K562 (cell line): ENCODE results near the gene DOP1A. TPM values are rescaled to one million over a fixed set of nuclear protein-coding genes. Genes with fewer than 3 reads are reported as not detected.

ENCODE experiments used
- ATAC-seq: fragments of 200-7000 bp; cut with Tn5 transposase; 3 replicates; pipeline ENCODE4 v1.9.1; 2020; ENCODE audit warnings: moderate library complexity
- BruUV-seq: library from RNA; stranded (reverse); fragments of 400-500 nt; replicated peaks from 2 replicates; lab custom pipeline; 2021; lab: Mats Ljungman, UMichigan
- CTCF ChIA-PET: fragments of 300-600 bp; formaldehyde crosslinking; extraction: SDS; loops from one replicate; lab custom pipeline; 2021; ENCODE audit warnings: low intra/inter-chr PET ratio; lab: Yijun Ruan, JAX
- POLR2A ChIA-PET: fragments of 300-600, 350-650 bp; sonication (Branson Sonifier 250); formaldehyde crosslinking; extraction: SDS; loops from one replicate; lab custom pipeline; 2021; ENCODE audit warnings: antibody characterized with exemption, inconsistent platforms; lab: Yijun Ruan, JAX
- DNase-seq, 4 experiments: peaks; one replicate each; pipeline versions ENCODE4 v3.0.0 to v3.0.0-alpha.2; 2011 to 2018; ENCODE audit warnings: low spot score in 3 of 4, mixed read lengths in 3 of 4; ENCODE audit errors: extremely low read depth in 1 of 4
- FAIRE-seq: peaks from 2 replicates; lab custom pipeline; 2011; peaks lifted over from hg19 to GRCh38; lab: Jason Lieb, UNC
- H2AFZ ChIP-seq: 2 replicates; pipeline ENCODE4 v1.6.0; 2011; ENCODE audit warnings: low read depth, low read length, control low read depth, inconsistent platforms
- H3K27ac ChIP-seq: fragments of 200-600 bp; 3 replicates; pipeline ENCODE4 v1.8.0; 2011; ENCODE audit warnings: low read depth, mild to moderate bottlenecking, control low read depth, inconsistent platforms, low read length, moderate library complexity, mixed read lengths; ENCODE audit errors: extremely low read depth
- H3K27me3 ChIP-seq, 2 experiments: fragments of 300-600 bp in 1 of 2; 2 replicates in 1 of 2; 3 replicates in 1 of 2; pipeline versions ENCODE4 v1.6.0 to v1.8.0; 2011; ENCODE audit warnings: inconsistent platforms in 2 of 2, low read length in 2 of 2, mild to moderate bottlenecking in 1 of 2, mixed read lengths in 1 of 2, moderate library complexity in 1 of 2; ENCODE audit not compliant: control insufficient read depth in 2 of 2, insufficient read depth in 2 of 2
- H3K36me3 ChIP-seq: fragments of 300-600 bp; 3 replicates; pipeline ENCODE4 v1.8.0; 2011; ENCODE audit warnings: mild to moderate bottlenecking, low read length, inconsistent platforms; ENCODE audit not compliant: control insufficient read depth, insufficient read depth
- H3K4me1 ChIP-seq, 2 experiments: fragments of 200-600 bp in 1 of 2; replicated peaks in 1 of 2; 2 replicates in 1 of 2; 3 replicates in 1 of 2; pipeline versions ENCODE4 v1.5.1 to v1.8.0; 2011; ENCODE audit warnings: inconsistent platforms in 2 of 2, low read length in 2 of 2, mild to moderate bottlenecking in 1 of 2, mixed read lengths in 1 of 2, moderate library complexity in 1 of 2; ENCODE audit not compliant: control insufficient read depth in 2 of 2, insufficient read depth in 2 of 2
- H3K4me2 ChIP-seq: 2 replicates; pipeline ENCODE4 v1.6.1; 2011; ENCODE audit warnings: low read length, control low read depth, inconsistent platforms, mixed read lengths; ENCODE audit not compliant: insufficient read depth
- H3K4me3 ChIP-seq: fragments of 200-600 bp; sonication (generic), shearing (Covaris generic); 2 replicates; pipeline ENCODE4 v1.5.1; 2016; ENCODE audit warnings: control low read depth, inconsistent platforms
- H3K79me2 ChIP-seq: fragments of 200-600 bp; 3 replicates; pipeline ENCODE4 v1.8.0; 2011; ENCODE audit warnings: low read length, inconsistent platforms; ENCODE audit not compliant: control insufficient read depth, insufficient read depth
- H3K9ac ChIP-seq, 2 experiments: 2 replicates each; pipeline versions ENCODE4 v1.6.0 to v1.6.1; 2011; ENCODE audit warnings: low read depth in 2 of 2, low read length in 2 of 2, control low read depth in 1 of 2, inconsistent platforms in 1 of 2, mild to moderate bottlenecking in 1 of 2, mixed read lengths in 1 of 2; ENCODE audit not compliant: insufficient read depth in 1 of 2
- H3K9me1 ChIP-seq: one replicate; pipeline ENCODE4 v1.6.0; 2011; ENCODE audit warnings: inconsistent platforms, mild to moderate bottlenecking, low read length, moderate library complexity; ENCODE audit not compliant: control insufficient read depth, insufficient read depth
- H3K9me3 ChIP-seq: replicated peaks from 2 replicates; pipeline ENCODE4 v1.5.1; 2011; ENCODE audit warnings: low read depth, low read length, inconsistent platforms; ENCODE audit not compliant: control insufficient read depth, insufficient read depth
- H4K20me1 ChIP-seq: replicated peaks from 2 replicates; pipeline ENCODE4 v1.6.1; 2011; ENCODE audit warnings: low read length, inconsistent platforms, mixed read lengths; ENCODE audit not compliant: control insufficient read depth, insufficient read depth
- BRF1 ChIP-seq: IDR thresholded peaks from 3 replicates; pipeline ENCODE4 v1.6.1; 2011; ENCODE audit warnings: borderline replicate concordance, mild to moderate bottlenecking; ENCODE audit not compliant: insufficient read length; ENCODE audit errors: extremely low read depth
- DPF2 ChIP-seq: fragments of 450-650 bp; IDR thresholded peaks from 2 replicates; pipeline ENCODE4 v1.6.1; 2016
- GATAD2A ChIP-seq: fragments of 450-650 bp; IDR thresholded peaks from 2 replicates; pipeline ENCODE4 v1.6.1; 2017
- HEY1 ChIP-seq: fragments of 250-450 bp; sonication (Bioruptor Pico); IDR thresholded peaks from 2 replicates; pipeline ENCODE4 v1.5.0; 2020; ENCODE audit warnings: mild to moderate bottlenecking, moderate library complexity, borderline replicate concordance
- JUND ChIP-seq, 2 experiments: IDR thresholded peaks; 2 replicates in 1 of 2; 3 replicates in 1 of 2; pipeline ENCODE4 v1.6.1; 2011; ENCODE audit warnings: borderline replicate concordance in 2 of 2, low read depth in 2 of 2, low read length in 2 of 2, improper control_type of control experiment in 1 of 2, missing biosample characterization in 1 of 2, missing genetic modification characterization in 1 of 2, missing genetic modification reagents in 1 of 2
- MAFF ChIP-seq: IDR thresholded peaks from 2 replicates; pipeline ENCODE4 v1.6.1; 2012; ENCODE audit warnings: low read length, improper control_type of control experiment
- MAFK ChIP-seq: IDR thresholded peaks from 2 replicates; pipeline ENCODE4 v1.6.1; 2011; ENCODE audit warnings: low read length, improper control_type of control experiment
- PTBP1 ChIP-seq: fragments of 200-400 bp; formaldehyde crosslinking; IDR thresholded peaks from 2 replicates; pipeline ENCODE4 v1.6.1; 2017; ENCODE audit warnings: low read depth, low read length
- SAFB ChIP-seq: fragments of 200-400 bp; formaldehyde crosslinking; IDR thresholded peaks from 2 replicates; pipeline ENCODE4 v1.6.1; 2017; ENCODE audit warnings: low read depth, low read length, borderline replicate concordance
- SRSF1 ChIP-seq: fragments of 200-400 bp; formaldehyde crosslinking; IDR thresholded peaks from 2 replicates; pipeline ENCODE4 v1.6.1; 2017; ENCODE audit warnings: mild to moderate bottlenecking, low read depth, low read length, moderate library complexity
- in situ Hi-C: fragments of 300-500 bp; cut with MboI; formaldehyde crosslinking; loops from 4 replicates; pipeline ENCODE4 v1.15.0; 2018; ENCODE audit warnings: inconsistent platforms, mixed read lengths
- intact Hi-C: fragments of 100-400 bp; cut with micrococcal nuclease; formaldehyde crosslinking; loops from 2 replicates; pipeline ENCODE4 v1.14.2; 2022
- polyA plus RNA-seq, 8 experiments: library from polyadenylated mRNA; depleted of rRNA in 4 of 8; stranded (reverse) in 5 of 8; unstranded in 3 of 8; fragments of >200 nt; fragmentation: Nextera tagmentation in 2 of 8; fragmentation: Illumina TruSeq in 1 of 8; extraction: Ambion mirVana in 2 of 8; extraction: Trizol in 1 of 8; gene quantifications; 2 replicates each; pipeline versions ENCODE4 v1.2.1 to v1.2.3, GENCODE V29; 2011 to 2014; ENCODE audit warnings: inconsistent platforms in 1 of 8, missing spikeins in 1 of 8
- total RNA-seq, 7 experiments: library from RNA; depleted of rRNA in 6 of 7; stranded (reverse); fragments of >200 nt in 6 of 7; fragmentation: Illumina TruSeq in 2 of 7; extraction: Trizol in 2 of 7; gene quantifications; 2 replicates each; pipeline versions ENCODE4 v1.2.1 to v1.2.3, GENCODE V29; 2011 to 2021; ENCODE audit warnings: low replicate concordance in 1 of 7
- TF ChIP-seq, protein P1 (sequence below): conservative IDR thresholded peaks from 2 replicates; pipeline ENCODE4 v1.6.1; 2011; ENCODE audit warnings: low read depth, mild to moderate bottlenecking, low read length; ENCODE audit not compliant: control insufficient read depth
- TF ChIP-seq, protein P2 (sequence below): fragments of 450-650 bp; IDR thresholded peaks from 2 replicates; pipeline ENCODE4 v1.7.1; 2018; ENCODE audit warnings: mild to moderate bottlenecking, low read depth; ENCODE audit not compliant: partially characterized antibody

Gene DOP1A
- total and polyA plus RNA-seq, 9 of the 15 experiments (the other 6 are each of a cell fraction or from before 2014, with no cell fraction given) = 0.75 to 10.5 (median 4.4) TPM

DNA sequence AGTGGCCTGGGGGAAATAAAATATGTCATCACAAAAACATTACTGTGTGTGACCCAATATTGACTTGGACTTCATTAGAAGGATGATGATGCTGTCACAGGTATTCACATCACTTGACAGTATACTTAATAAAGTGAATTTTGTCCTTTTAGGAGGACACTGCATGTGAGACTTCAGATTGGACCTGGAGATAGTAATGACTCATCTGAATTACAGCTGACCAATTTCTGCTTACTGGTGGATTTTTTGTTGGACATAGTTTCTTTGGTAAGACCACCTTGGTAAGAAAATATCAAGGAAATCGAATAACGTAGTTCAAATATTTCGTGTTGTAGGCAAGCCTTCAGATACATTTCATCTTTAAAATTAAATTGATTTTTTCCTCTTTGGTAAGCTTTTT, 57.1 kb downstream of the DOP1A start (continued):
- TF ChIP-seq, protein P1, sequence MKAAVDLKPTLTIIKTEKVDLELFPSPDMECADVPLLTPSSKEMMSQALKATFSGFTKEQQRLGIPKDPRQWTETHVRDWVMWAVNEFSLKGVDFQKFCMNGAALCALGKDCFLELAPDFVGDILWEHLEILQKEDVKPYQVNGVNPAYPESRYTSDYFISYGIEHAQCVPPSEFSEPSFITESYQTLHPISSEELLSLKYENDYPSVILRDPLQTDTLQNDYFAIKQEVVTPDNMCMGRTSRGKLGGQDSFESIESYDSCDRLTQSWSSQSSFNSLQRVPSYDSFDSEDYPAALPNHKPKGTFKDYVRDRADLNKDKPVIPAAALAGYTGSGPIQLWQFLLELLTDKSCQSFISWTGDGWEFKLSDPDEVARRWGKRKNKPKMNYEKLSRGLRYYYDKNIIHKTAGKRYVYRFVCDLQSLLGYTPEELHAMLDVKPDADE = no peak
- peak; percentile 62; the same call in 1 of the 2 replicates for TF ChIP-seq JUND (IDR thresholded peaks at IDR 0.05; ENCODE audit: borderline replicate concordance, low read depth, low read length)
- TF ChIP-seq JUND (tag; IDR thresholded peaks at IDR 0.05; ENCODE audit: borderline replicate concordance, low read depth, low read length) = peak; percentile 57; the same call in 2 of the 3 replicates
- 0 out of 2 replicates have a peak, but pooled peaks have one; percentile 37 for TF ChIP-seq DPF2
- TF ChIP-seq HEY1 (CRISPR knock-in tag) = no peak
- TF ChIP-seq MAFF = peak; percentile 16; the same call in 1 of the 2 replicates
- peak; percentile 48; the same call in 1 of the 2 replicates for TF ChIP-seq MAFK
- no peak for TF ChIP-seq PTBP1
- no peak for TF ChIP-seq SAFB

DNA sequence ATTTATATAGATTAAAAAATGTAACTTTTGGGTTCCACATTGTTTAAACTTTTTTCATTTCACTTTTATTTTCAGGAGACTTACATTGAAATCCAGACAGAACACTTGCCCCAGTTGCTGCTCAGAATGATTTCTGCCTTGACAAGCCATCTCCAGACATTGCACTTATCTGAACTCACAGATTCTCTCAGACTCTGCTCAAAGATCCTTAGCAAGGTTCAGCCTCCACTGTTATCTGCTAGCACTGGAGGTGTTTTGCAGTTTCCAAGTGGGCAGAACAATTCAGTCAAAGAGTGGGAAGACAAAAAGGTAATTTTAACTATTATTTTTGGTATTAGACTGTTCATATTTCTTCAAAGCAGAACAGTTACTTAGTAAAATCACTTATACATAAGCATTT, 58.0 kb downstream of the DOP1A start:
- FAIRE-seq = peak; percentile 97
- no TSS peak for BruUV-seq
- ATAC-seq = peak; percentile 95
- TF ChIP-seq, protein P2, sequence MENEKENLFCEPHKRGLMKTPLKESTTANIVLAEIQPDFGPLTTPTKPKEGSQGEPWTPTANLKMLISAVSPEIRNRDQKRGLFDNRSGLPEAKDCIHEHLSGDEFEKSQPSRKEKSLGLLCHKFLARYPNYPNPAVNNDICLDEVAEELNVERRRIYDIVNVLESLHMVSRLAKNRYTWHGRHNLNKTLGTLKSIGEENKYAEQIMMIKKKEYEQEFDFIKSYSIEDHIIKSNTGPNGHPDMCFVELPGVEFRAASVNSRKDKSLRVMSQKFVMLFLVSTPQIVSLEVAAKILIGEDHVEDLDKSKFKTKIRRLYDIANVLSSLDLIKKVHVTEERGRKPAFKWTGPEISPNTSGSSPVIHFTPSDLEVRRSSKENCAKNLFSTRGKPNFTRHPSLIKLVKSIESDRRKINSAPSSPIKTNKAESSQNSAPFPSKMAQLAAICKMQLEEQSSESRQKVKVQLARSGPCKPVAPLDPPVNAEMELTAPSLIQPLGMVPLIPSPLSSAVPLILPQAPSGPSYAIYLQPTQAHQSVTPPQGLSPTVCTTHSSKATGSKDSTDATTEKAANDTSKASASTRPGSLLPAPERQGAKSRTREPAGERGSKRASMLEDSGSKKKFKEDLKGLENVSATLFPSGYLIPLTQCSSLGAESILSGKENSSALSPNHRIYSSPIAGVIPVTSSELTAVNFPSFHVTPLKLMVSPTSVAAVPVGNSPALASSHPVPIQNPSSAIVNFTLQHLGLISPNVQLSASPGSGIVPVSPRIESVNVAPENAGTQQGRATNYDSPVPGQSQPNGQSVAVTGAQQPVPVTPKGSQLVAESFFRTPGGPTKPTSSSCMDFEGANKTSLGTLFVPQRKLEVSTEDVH = no peak
- TF ChIP-seq SRSF1 = no peak
- TF ChIP-seq BRF1 = no peak
- no peak for TF ChIP-seq GATAD2A
- TF ChIP-seq DPF2 = peak; percentile 83

More for the DNA sequence above, 58.0 kb downstream of the DOP1A start:
- ChIA-PET POLR2A (no interaction called here), CTCF (no interaction called here)
- peak in 3 of 4 experiments; percentile 8 to 75 (median 55) for DNase-seq
- in situ Hi-C loops = no loop called here
- no peak overlapping the region for H3K4me3 ChIP-seq
- peaks cover 5 to 6% of the 10 kb centered on the region in 2 experiments; a peak in 3 of 5 replicates for H3K4me1 ChIP-seq
- H3K4me2 ChIP-seq = no peak overlapping the region
- no peaks in the 10 kb centered on the region for H3K79me2 ChIP-seq
- H3K27ac ChIP-seq = no peak overlapping the region
- H3K9me3 ChIP-seq = no peaks in the 10 kb centered on the region
- no peaks in the 10 kb centered on the region for H3K27me3 ChIP-seq
- H4K20me1 ChIP-seq = no peaks in the 10 kb centered on the region; the same call in 1 of the 2 replicates
- H2AFZ ChIP-seq = no peak overlapping the region
- intact Hi-C loops = no loop called here
- no peak overlapping the region; a peak in 1 of 4 replicates for H3K9ac ChIP-seq
- no peaks in the 10 kb centered on the region for H3K9me1 ChIP-seq
- H3K36me3 ChIP-seq = peaks cover 15% of the 10 kb centered on the region; the same call in 2 of the 3 replicates
